Measurements from ENCODE around the gene STUM. TPM values are rescaled to one million over a fixed set of nuclear protein-coding genes. Genes with fewer than 3 reads are reported as not detected.
"Not testable (repeated sequence)": the region's sequence is repeated elsewhere in the genome, so short reads cannot be mapped to it uniquely, and the experiment has no call there.

The STUM gene
- total RNA-seq, 1 donor from 2014 or later = 6.4 TPM

GRCh38 chr1:226616636-226617035, 68.1 kb downstream of the STUM start:
- no peak for DNase-seq (ENCODE audit: extremely low spot score in 2 of 2)
- TF ChIP-seq POLR2A (IDR thresholded peaks at IDR 0.05) (no peak), POLR2AphosphoS5 (IDR thresholded peaks at IDR 0.05; ENCODE audit: insufficient read depth in 1 of 2, low read depth in 1 of 2) (no peak)
- TF ChIP-seq, protein P1, sequence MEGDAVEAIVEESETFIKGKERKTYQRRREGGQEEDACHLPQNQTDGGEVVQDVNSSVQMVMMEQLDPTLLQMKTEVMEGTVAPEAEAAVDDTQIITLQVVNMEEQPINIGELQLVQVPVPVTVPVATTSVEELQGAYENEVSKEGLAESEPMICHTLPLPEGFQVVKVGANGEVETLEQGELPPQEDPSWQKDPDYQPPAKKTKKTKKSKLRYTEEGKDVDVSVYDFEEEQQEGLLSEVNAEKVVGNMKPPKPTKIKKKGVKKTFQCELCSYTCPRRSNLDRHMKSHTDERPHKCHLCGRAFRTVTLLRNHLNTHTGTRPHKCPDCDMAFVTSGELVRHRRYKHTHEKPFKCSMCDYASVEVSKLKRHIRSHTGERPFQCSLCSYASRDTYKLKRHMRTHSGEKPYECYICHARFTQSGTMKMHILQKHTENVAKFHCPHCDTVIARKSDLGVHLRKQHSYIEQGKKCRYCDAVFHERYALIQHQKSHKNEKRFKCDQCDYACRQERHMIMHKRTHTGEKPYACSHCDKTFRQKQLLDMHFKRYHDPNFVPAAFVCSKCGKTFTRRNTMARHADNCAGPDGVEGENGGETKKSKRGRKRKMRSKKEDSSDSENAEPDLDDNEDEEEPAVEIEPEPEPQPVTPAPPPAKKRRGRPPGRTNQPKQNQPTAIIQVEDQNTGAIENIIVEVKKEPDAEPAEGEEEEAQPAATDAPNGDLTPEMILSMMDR (IDR thresholded peaks at IDR 0.05) = no peak
- Histone ChIP-seq H3K27ac (no peak overlapping the region), H3K9me3 (no peaks in the 10 kb centered on the region), H3K27me3 (no peaks in the 10 kb centered on the region), H3K36me3 (no peaks in the 10 kb centered on the region), H3K4me3 (no peak overlapping the region), H3K4me1 (no peaks in the 10 kb centered on the region)
- intact Hi-C loops (cut with DNase I) = no loop called here

DNA sequence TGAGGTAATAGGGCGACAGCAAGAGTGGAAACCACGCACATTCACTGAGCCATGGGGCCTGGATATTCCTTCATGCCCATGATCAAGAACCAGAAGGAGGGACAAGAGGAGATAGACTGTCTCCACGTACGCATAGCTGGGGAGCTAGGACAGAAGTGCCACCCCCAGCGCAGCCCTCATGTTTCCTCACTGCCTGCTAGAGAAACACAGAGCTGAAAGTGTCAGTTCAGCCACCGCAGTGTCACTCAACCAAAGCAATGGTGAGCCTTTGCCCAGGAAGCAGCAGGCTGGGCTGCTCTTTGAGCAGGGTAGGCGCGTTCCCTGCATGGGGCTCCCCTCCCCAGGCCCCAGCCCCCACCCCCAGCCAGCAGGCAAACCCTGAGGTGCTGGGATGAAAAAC, 68.5 kb downstream of the STUM start:
- TF ChIP-seq POLR2A (IDR thresholded peaks at IDR 0.05) (no peak), POLR2AphosphoS5 (IDR thresholded peaks at IDR 0.05; ENCODE audit: insufficient read depth in 1 of 2, low read depth in 1 of 2) (no peak)
- TF ChIP-seq, protein P1 (IDR thresholded peaks at IDR 0.05) = no peak
- intact Hi-C loops (cut with DNase I) = no loop called here

DNA sequence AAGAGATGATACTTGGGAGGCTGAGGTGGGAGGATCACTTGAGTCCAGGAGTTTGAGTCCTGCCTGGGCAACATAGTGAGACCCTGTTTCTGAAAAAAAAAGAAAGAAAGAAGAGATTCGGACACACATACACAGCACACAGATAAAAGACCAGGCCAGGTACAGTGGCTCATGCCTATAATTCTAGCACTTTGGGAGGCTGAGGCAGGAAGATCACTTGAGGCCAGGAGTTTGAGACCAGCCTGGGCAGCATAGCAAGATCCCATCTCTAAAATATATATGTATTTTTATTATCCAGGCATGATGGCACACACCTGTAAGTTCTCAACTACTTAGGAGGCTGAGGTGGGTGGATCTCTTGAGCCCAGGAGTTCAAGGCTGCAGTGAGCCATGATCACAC, 69.2 kb downstream of the STUM start:
- H3K27ac ChIP-seq; intact Hi-C loops (cut with DNase I); H3K4me1 ChIP-seq; H3K9me3 ChIP-seq; H3K27me3 ChIP-seq; H3K36me3 ChIP-seq; DNase-seq (ENCODE audit: extremely low spot score in 2 of 2); H3K4me3 ChIP-seq: not testable (repeated sequence)

More for the DNA sequence above, 68.5 kb downstream of the STUM start:
- no peaks in the 10 kb centered on the region for H3K27me3 ChIP-seq
- no peaks in the 10 kb centered on the region for H3K9me3 ChIP-seq
- H3K36me3 ChIP-seq = no peaks in the 10 kb centered on the region
- no peaks in the 10 kb centered on the region for H3K4me1 ChIP-seq
- H3K27ac ChIP-seq = no peak overlapping the region
- no peak overlapping the region for H3K4me3 ChIP-seq
- DNase-seq (ENCODE audit: extremely low spot score in 2 of 2) = no peak

GRCh38 chr1:226618380-226618779, 69.8 kb downstream of the STUM start:
- TF ChIP-seq POLR2AphosphoS5 (IDR thresholded peaks at IDR 0.05; ENCODE audit: insufficient read depth in 1 of 2, low read depth in 1 of 2) (no peak), POLR2A (IDR thresholded peaks at IDR 0.05) (no peak)
- TF ChIP-seq, protein P1 (IDR thresholded peaks at IDR 0.05) = no peak
- Histone ChIP-seq H3K4me3 (no peak overlapping the region), H3K36me3 (no peaks in the 10 kb centered on the region), H3K9me3 (no peaks in the 10 kb centered on the region), H3K4me1 (no peaks in the 10 kb centered on the region), H3K27ac (no peak overlapping the region), H3K27me3 (no peaks in the 10 kb centered on the region)
- intact Hi-C loops (cut with DNase I) = no loop called here
- DNase-seq (ENCODE audit: extremely low spot score in 2 of 2) = no peak

DNA sequence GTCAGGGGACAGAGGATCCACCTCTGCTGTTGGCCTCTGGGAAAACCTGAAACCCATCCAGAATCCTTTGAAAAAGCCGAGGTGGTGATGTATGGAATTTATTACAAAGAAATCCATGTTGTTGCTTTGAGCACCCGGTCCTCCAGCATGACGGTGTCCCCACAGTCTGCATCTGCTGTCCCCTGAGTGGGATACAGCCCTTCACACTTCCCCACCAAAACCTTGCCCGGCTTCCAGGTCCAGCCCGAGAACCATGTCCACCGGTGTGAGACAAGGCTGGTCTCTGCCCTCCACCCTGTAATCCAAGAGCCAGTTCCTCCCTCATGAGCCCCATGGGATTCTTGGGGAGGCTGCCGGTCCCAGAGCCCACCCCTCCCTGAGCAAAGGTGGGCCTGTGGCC, 70.5 kb downstream of the STUM start:
- TF ChIP-seq POLR2AphosphoS5 (IDR thresholded peaks at IDR 0.05; ENCODE audit: insufficient read depth in 1 of 2, low read depth in 1 of 2) (no peak), POLR2A (IDR thresholded peaks at IDR 0.05) (no peak)
- TF ChIP-seq, protein P1 (IDR thresholded peaks at IDR 0.05) = no peak
- Histone ChIP-seq H3K27ac (no peak overlapping the region), H3K4me3 (no peak overlapping the region), H3K27me3 (no peaks in the 10 kb centered on the region), H3K9me3 (no peaks in the 10 kb centered on the region), H3K36me3 (no peaks in the 10 kb centered on the region), H3K4me1 (no peaks in the 10 kb centered on the region)
- DNase-seq (ENCODE audit: extremely low spot score in 2 of 2) = no peak
- intact Hi-C loops (cut with DNase I) = no loop called here

- intact Hi-C loops (cut with DNase I) = no loop called here
- no peak for TF ChIP-seq POLR2AphosphoS5 (IDR thresholded peaks at IDR 0.05; ENCODE audit: insufficient read depth in 1 of 2, low read depth in 1 of 2)
- TF ChIP-seq, protein P1 (IDR thresholded peaks at IDR 0.05) = no peak
- no peak for TF ChIP-seq POLR2A (IDR thresholded peaks at IDR 0.05)
- DNase-seq (ENCODE audit: extremely low spot score in 2 of 2) = no peak
- Histone ChIP-seq H3K27me3 (no peaks in the 10 kb centered on the region), H3K4me1 (peaks cover 11% of the 10 kb centered on the region), H3K9me3 (no peaks in the 10 kb centered on the region), H3K27ac (no peak overlapping the region), H3K4me3 (no peak overlapping the region), H3K36me3 (no peaks in the 10 kb centered on the region)
Measured at GRCh38 chr1:226622012-226622411, 73.4 kb downstream of the STUM start.
